SIG-M5 (cell line): ENCODE measurements around the gene C1orf146.
"Not testable (repeated sequence)": the region's sequence is repeated elsewhere in the genome, so short reads cannot be mapped to it uniquely, and the experiment has no call there.

Source experiments
- DNase-seq: peaks from one replicate; lab custom pipeline; 2025; lab: John Stamatoyannopoulos, UW

C1orf146 gene

GRCh38 chr1:92217721-92218120 lies at the start of gene C1orf146:
C1orf146 (plus strand) TSS chr1:92217915; CDS start chr1:92231421, 13,506 bp downstream.
- DNase-seq = no peak

- no peak for DNase-seq
These were observed 49.1 kb upstream of the C1orf146 start for GRCh38 chr1:92168657-92169056.

- DNase-seq = no peak
These were observed 48.3 kb upstream of the C1orf146 start for GRCh38 chr1:92169214-92170005.

- DNase-seq = no peak
These were observed 33.1 kb upstream of the C1orf146 start for GRCh38 chr1:92184632-92185031.

GRCh38 chr1:92186081-92186480 lies 31.6 kb upstream of the C1orf146 start:
- no peak for DNase-seq

GRCh38 chr1:92188436-92189255 lies 29.1 kb upstream of the C1orf146 start:
- DNase-seq = no peak

- no peak for DNase-seq
These were observed 26.0 kb upstream of the C1orf146 start for GRCh38 chr1:92191726-92192125.

- no peak for DNase-seq
These were observed 25.5 kb upstream of the C1orf146 start for GRCh38 chr1:92192246-92192645.

GRCh38 chr1:92194511-92194910 lies 23.2 kb upstream of the C1orf146 start:
- peak; percentile 14 for DNase-seq

- peak; percentile 42 for DNase-seq
These were observed 15.7 kb upstream of the C1orf146 start for GRCh38 chr1:92201973-92202372.

- no peak for DNase-seq
These were observed 14.6 kb upstream of the C1orf146 start for GRCh38 chr1:92203105-92203504.

- DNase-seq = peak; percentile 8
These were observed 7.0 kb upstream of the C1orf146 start for GRCh38 chr1:92210701-92211100.

GRCh38 chr1:92211166-92211565 lies 6.5 kb upstream of the C1orf146 start:
- DNase-seq = no peak

- no peak for DNase-seq
These were observed 844 bp downstream of the C1orf146 start for GRCh38 chr1:92218559-92218958.

GRCh38 chr1:92219028-92219427 lies 1.3 kb downstream of the C1orf146 start:
- DNase-seq = no peak

GRCh38 chr1:92228401-92228800 lies 10.7 kb downstream of the C1orf146 start:
- DNase-seq = no peak

GRCh38 chr1:92230736-92231135 lies 13.0 kb downstream of the C1orf146 start:
- no peak for DNase-seq

GRCh38 chr1:92240034-92240433 lies 22.3 kb downstream of the C1orf146 start:
- no peak for DNase-seq

- no peak for DNase-seq
These were observed 26.7 kb downstream of the C1orf146 start for GRCh38 chr1:92244376-92244775.

- DNase-seq = not testable (repeated sequence)
These were observed 37.0 kb downstream of the C1orf146 start for GRCh38 chr1:92254714-92255113.

GRCh38 chr1:92259350-92259749 lies 41.6 kb downstream of the C1orf146 start:
- DNase-seq = no peak

- DNase-seq = no peak
These were observed 44.8 kb downstream of the C1orf146 start for GRCh38 chr1:92262516-92262915.

GRCh38 chr1:92273039-92273438 lies 55.3 kb downstream of the C1orf146 start:
- no peak for DNase-seq
